GM12874 (cell line): ENCODE measurements around the gene SPOCK1.

Experiments used
- CTCF ChIP-seq: IDR thresholded peaks from 2 replicates; pipeline ENCODE4 v1.5.1; 2011; ENCODE audit warnings: low read depth, mild to moderate bottlenecking, control low read depth, low read length, moderate library complexity; ENCODE audit not compliant: insufficient read depth

The SPOCK1 gene

GRCh38 chr5:137186759-137187461 is 312.2 kb downstream of the SPOCK1 start:
- TF ChIP-seq CTCF = no peak

GRCh38 chr5:137185193-137185592 is 313.9 kb downstream of the SPOCK1 start:
- no peak for TF ChIP-seq CTCF

- TF ChIP-seq CTCF = no peak
These were observed 314.4 kb downstream of the SPOCK1 start for GRCh38 chr5:137184734-137185133.

- no peak for TF ChIP-seq CTCF
These were observed 316.6 kb downstream of the SPOCK1 start for GRCh38 chr5:137182576-137182975.

- TF ChIP-seq CTCF = no peak
These were observed 317.5 kb downstream of the SPOCK1 start for GRCh38 chr5:137181667-137182066.

- no peak for TF ChIP-seq CTCF
These were observed 319.9 kb downstream of the SPOCK1 start for GRCh38 chr5:137179203-137179602.

GRCh38 chr5:137176609-137177008 is 322.5 kb downstream of the SPOCK1 start:
- TF ChIP-seq CTCF = no peak
